GM12873 (cell line): Measurements from ENCODE around the gene RGS7.

ENCODE experiments used
- CTCF ChIP-seq: IDR thresholded peaks from 2 replicates; pipeline ENCODE4 v1.5.1; 2012; ENCODE audit warnings: low read depth, mild to moderate bottlenecking, moderate library complexity, low read length, control low read depth; ENCODE audit not compliant: insufficient read depth; ENCODE audit errors: missing control alignments

The RGS7 gene

GRCh38 chr1:240734001-240734400 is 623.0 kb downstream of the RGS7 start:
- TF ChIP-seq CTCF, result no peak

GRCh38 chr1:240732390-240732789 is 624.6 kb downstream of the RGS7 start:
- TF ChIP-seq CTCF, result peak; percentile 60
